LNCAP (cell line): ENCODE measurements around the gene TEAD1.

Experiments used
- TF ChIP-seq, protein P1 (sequence below): fragments of 450-650 bp; IDR thresholded peaks from 2 replicates; pipeline ENCODE4 v1.5.1; 2017; ENCODE audit warnings: mild to moderate bottlenecking

TEAD1 gene

DNA sequence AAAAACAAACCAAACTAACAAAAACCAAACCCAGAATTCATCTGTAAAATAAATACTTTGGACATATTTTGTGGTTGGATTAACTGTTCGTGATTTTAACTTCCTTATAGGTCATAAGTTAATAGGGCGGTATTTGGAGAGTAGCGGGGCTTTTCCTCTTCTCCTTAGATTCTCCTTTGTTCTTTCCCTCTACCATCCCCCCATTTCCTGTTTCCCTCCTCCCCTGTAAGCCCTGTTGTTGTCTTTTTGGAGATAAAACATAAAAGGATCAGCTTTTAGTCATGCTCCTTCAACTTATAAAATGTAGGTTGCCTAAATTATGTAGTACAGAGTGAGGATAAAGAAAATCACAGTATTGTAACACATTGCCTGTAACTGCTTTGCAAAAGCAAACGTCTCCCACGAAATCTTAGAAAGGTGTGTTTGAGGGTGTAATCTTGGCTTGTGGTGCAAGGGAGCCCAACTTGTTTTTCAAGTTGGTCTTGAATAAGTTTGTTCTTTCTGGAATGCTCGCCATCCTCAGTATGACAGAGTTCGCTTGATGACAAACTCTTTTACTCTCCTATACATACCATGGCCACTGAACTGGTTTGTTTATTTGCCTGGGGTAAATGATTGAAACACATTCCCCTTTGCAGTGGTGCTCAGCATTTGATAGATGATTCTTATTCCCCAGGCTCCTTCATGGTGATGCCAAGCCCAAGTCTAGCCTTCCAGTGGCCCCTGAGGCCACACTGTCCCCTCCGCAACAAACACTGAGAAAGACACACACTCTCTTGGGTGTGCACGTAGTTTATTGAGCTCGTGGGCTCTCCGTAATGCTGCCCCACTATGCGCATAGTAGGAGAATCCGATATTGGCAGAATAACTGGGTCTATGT lies 49.4 kb downstream of the TEAD1 start:
- TF ChIP-seq, protein P1, sequence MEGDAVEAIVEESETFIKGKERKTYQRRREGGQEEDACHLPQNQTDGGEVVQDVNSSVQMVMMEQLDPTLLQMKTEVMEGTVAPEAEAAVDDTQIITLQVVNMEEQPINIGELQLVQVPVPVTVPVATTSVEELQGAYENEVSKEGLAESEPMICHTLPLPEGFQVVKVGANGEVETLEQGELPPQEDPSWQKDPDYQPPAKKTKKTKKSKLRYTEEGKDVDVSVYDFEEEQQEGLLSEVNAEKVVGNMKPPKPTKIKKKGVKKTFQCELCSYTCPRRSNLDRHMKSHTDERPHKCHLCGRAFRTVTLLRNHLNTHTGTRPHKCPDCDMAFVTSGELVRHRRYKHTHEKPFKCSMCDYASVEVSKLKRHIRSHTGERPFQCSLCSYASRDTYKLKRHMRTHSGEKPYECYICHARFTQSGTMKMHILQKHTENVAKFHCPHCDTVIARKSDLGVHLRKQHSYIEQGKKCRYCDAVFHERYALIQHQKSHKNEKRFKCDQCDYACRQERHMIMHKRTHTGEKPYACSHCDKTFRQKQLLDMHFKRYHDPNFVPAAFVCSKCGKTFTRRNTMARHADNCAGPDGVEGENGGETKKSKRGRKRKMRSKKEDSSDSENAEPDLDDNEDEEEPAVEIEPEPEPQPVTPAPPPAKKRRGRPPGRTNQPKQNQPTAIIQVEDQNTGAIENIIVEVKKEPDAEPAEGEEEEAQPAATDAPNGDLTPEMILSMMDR: no peak

DNA sequence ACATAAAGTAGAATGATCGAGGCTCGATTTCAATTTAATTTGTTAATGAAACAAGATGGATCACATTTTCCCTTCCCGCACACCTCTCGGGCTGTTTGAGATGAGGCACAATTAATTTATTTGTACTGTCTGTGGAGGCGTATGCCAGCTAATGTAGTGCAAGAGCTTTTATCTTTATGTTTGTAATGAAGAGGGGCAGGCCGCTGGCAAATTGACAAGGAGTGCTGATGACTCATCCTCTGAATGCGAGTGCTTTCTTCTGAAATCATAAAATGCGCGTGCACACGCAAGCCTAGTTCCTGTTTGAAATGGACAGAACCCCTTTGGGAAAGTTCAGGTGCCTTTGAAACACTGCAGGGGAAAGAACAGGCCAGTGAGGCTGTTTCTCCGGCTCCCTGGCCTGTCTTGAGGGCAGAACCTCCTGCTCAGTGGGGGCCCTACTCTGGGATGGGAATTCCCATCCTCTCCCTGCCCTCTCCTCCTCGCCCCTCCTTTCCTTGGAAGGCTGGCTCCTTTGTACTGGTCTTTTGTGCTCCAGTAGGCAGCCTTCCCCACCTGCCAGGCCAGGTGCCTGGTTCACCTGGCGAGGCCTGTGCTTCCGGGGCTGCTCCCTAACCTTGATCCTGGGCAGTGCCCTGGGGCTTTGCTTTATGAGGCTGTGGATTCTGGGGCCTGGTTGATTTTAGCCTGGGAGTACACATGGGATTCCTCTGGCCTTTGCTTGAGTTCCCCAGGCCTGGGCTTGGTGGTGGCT lies 50.3 kb downstream of the TEAD1 start:
- TF ChIP-seq, protein P1: no peak

DNA sequence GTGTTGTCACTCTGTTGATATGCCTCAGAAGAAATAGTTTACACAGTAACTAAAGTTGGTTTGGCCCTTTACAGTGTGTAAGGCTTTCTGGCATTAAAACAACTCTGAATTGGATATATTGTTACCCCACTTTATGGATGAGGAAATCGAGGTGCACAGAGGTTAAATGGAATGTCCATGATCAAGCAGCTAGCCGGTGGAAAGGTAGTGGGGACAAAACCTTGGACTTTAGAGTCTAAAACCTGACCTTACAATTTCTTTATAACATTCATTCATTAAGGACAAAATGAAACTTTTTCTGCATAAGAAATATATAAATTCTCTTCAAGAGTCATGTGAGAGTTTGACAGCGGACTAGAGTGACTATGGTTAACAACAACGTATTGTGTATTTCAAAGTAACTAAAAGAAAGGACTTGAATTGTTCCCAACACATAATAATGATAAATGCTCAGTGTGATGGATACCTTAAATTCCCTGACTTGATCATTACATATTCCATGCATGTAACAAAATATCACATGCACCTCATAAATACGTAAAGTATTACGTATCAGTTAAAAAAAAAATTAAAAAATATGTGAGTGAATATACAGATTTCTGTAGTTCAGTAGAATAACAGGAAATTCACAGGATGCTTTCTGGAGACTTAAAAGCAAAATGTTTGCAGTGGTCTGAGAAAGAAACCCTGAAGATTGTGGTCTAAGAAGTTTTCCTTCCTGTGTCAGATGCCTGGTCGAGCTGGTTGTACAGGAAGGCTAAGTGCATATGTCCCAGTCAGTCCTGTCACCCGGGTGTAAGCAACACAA lies 51.0 kb downstream of the TEAD1 start:
- TF ChIP-seq, protein P1: no peak

DNA sequence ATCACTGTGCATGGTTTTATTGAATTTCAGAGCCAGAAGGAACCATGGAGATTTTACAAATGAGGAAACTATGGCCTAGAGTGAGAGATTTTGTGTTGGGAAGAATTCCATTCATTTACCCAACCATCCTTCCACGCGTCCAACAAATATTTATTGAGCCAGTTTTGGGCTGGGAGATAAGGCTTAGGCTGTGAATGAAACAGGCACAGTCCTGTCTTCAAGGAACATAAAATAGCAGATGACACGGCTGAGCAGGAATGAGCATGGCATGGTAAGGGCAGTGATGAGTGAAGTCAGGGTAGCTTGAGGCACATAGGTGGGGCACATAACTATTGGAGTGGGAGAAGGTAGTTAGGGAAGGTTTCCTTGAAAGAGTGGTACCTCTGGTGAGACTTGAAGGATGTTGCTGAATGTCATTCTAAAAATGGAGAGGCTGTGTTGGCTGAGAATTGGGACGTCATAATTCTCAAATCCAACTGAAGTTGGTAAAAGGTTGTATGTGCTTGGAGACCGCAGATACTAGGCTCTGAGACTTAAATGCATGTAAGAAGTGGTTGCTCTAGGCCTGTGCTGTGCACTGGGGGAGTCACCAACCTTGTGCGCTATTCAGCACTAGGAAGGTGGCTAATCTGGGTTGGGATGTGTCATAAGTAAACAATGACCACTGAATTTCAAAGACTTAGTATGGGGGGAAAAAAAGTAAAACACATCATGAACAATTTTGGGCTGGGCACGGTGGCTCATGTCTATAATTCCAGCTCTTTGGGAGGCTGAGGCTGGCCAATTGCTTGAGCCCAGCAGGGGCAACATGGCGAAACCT lies 51.9 kb downstream of the TEAD1 start:
- TF ChIP-seq, protein P1: no peak

DNA sequence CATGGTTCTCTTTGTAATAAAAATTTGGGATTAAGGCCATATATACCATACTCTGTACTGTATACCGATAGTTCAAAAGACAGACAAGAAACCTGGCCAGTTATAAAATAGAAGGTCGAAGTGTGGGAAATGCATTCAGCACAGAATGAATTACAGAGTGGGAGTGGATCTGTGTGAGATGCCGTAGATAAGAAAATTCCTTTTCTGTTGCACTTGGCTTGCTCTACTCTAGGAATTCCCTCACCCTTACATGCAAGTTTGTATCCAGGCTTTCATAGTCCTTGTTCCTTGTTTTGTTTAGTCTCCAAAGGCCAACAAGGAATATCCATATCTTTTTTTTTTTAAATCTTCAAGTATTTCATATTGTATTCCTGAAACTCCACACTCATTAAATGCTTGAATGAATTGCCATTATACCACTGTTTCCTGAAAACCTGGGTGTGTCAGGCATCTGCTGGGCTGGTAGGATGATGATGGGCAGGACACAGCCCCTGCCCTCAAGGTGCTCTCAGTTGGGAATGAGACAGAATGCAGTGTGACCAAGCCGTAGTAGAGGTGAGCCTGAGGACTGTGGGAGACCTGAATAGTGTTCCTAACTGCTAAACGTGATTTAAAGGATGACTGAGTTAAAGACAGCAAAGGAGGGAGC lies 53.5 kb downstream of the TEAD1 start:
- TF ChIP-seq, protein P1: no peak

- TF ChIP-seq, protein P1: no peak
Observed at GRCh38 chr11:12728417-12728816, 54.2 kb downstream of the TEAD1 start.
